AG04450 (cell line): ENCODE results near the gene DNAH12. TPM values are rescaled to one million over a fixed set of nuclear protein-coding genes. Genes with fewer than 3 reads are reported as not detected.

Experiments used
- CTCF ChIA-PET: fragments of 300-600, 350-600 bp; formaldehyde crosslinking; extraction: SDS; loops from one replicate; lab custom pipeline; 2022; ENCODE audit warnings: antibody characterized with exemption, inconsistent platforms; lab: Charles Lee
- POLR2A ChIA-PET: fragments of 350-600 bp; formaldehyde crosslinking; extraction: SDS; loops from one replicate; lab custom pipeline; 2021; ENCODE audit warnings: antibody characterized with exemption, inconsistent platforms; lab: Yijun Ruan, JAX
- DNase-seq: peaks from one replicate; pipeline ENCODE4 v3.0.0-alpha.2; 2011; ENCODE audit warnings: low read depth, low spot score
- H3K27ac ChIP-seq: one replicate; pipeline ENCODE4 v1.5.1; 2012; ENCODE audit warnings: low read depth, low read length, control low read depth
- H3K27me3 ChIP-seq: one replicate; pipeline ENCODE4 v1.6.0; 2012; ENCODE audit warnings: low read length; ENCODE audit not compliant: control insufficient read depth, insufficient read depth
- H3K4me3 ChIP-seq: 2 replicates; pipeline ENCODE4 v1.5.1; 2011; ENCODE audit warnings: mild to moderate bottlenecking, low read depth, low read length, control low read depth
- H3K9me3 ChIP-seq: 2 replicates; pipeline ENCODE4 v1.5.1; 2012; ENCODE audit warnings: low read length; ENCODE audit not compliant: control insufficient read depth, insufficient read depth
- polyA plus RNA-seq: library from polyadenylated mRNA; depleted of rRNA; stranded (reverse); fragments of >200 nt; gene quantifications from 2 replicates; pipeline ENCODE4 v1.2.3, GENCODE V29; 2011
- TF ChIP-seq, protein P1 (sequence below): IDR thresholded peaks from 2 replicates; pipeline ENCODE4 v1.5.1; 2011; ENCODE audit warnings: low read depth, low read length, control low read depth, inconsistent platforms

Gene DNAH12
- polyA plus RNA-seq, 1 experiment: not detected

DNA sequence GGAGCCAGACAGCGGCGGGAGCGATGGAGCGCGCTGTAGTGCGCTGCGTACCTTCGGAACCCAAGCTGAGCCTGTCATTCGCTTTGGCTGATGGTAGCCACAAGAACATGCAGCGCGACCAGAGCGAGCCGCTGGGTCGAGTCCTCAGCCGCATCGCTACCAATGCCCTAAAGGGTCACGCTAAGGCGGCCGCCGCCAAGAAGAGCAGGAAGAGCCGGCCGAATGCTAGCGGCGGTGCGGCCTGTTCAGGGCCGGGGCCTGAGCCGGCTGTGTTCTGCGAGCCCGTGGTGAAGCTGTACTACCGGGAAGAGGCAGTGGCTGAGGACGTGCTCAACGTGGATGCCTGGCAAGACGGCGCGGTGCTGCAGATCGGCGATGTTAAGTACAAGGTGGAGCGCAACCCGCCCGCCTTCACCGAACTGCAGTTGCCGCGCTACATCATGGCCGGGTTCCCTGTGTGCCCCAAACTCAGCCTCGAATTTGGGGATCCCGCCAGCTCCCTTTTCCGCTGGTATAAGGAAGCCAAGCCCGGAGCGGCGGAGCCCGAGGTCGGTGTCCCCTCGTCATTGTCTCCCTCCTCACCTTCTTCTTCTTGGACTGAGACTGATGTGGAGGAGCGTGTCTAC, 12.4 kb upstream of the DNAH12 start:
- no peaks in the 10 kb centered on the region; the same call in 1 of the 2 replicates for H3K9me3 ChIP-seq
- TF ChIP-seq, protein P1, sequence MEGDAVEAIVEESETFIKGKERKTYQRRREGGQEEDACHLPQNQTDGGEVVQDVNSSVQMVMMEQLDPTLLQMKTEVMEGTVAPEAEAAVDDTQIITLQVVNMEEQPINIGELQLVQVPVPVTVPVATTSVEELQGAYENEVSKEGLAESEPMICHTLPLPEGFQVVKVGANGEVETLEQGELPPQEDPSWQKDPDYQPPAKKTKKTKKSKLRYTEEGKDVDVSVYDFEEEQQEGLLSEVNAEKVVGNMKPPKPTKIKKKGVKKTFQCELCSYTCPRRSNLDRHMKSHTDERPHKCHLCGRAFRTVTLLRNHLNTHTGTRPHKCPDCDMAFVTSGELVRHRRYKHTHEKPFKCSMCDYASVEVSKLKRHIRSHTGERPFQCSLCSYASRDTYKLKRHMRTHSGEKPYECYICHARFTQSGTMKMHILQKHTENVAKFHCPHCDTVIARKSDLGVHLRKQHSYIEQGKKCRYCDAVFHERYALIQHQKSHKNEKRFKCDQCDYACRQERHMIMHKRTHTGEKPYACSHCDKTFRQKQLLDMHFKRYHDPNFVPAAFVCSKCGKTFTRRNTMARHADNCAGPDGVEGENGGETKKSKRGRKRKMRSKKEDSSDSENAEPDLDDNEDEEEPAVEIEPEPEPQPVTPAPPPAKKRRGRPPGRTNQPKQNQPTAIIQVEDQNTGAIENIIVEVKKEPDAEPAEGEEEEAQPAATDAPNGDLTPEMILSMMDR: no peak
- CTCF ChIA-PET: interaction anchor here (1.1 to 2.1 kb wide), 2 partner anchors 159 to 386 kb away, joined by 4 to 8 read pairs; no protein-coding TSS in a partner anchor
- peak overlapping the region; percentile 90 for H3K27ac ChIP-seq
- no peak for DNase-seq
- POLR2A ChIA-PET: interaction anchor here (0.8 to 2.4 kb wide), 6 partner anchors 11 to 199 kb away, joined by 3 to 10 read pairs (median 6); partner anchors contain the start of genes ARF4 and SLMAP
- H3K4me3 ChIP-seq: peak overlapping the region; percentile 93
- no peaks in the 10 kb centered on the region for H3K27me3 ChIP-seq

DNA sequence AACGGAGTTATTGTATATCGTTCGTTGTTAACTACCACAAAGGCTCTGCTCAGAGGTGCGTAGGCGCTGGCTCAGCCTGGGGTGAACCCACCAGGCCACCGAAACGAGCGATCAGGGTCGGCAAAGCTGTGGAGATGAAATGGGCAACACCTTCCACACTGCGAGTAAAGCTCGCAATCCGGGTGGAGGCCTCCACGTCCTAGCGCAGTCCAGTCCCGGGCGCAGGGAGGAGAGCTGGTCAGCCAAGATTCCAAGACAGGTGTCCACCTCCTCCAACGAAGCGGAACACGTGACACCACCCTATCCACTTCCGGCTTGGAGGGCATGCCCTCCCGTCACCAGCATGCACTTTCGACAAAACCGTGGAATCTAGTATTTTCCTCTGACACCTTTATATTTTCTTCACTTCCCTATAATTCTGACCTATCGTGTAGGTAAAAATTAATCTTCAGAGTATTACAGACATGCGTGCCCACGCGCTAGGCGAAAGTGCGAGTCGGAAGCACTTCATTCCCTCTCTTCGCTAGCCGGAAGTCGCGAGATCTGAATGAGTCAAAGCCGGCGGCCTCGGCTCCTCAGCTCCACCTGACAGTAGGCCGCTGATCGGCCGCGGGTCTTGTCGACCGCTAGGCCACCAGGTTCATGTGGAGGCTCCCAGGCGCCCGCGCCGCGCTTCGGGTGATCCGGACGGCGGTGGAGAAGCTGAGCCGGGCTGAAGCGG, 11.8 kb upstream of the DNAH12 start, which contains the start of gene PDE12:
PDE12 (plus strand) TSS at position 537 of the 721 bp plus-strand sequence; CDS start at position 643, 106 bp downstream.
- TF ChIP-seq, protein P1: no peak; the same call in 1 of the 2 replicates
- peak; percentile 64 for DNase-seq
- no peaks in the 10 kb centered on the region; the same call in 1 of the 2 replicates for H3K9me3 ChIP-seq
- H3K27me3 ChIP-seq: no peaks in the 10 kb centered on the region
- H3K4me3 ChIP-seq: peak within 1 kb of the TSS; percentile 93
- ChIA-PET POLR2A (interaction anchor here (0.5 to 2.4 kb wide), 7 partner anchors 10 to 359 kb away, joined by 3 to 10 read pairs (median 7); partner anchors contain the start of genes ARF4 and SLMAP), CTCF (interaction anchor here (1.1 to 2.1 kb wide), 2 partner anchors 158 to 385 kb away, joined by 4 to 8 read pairs; no protein-coding TSS in a partner anchor)
- H3K27ac ChIP-seq: peak within 1 kb of the TSS; percentile 90

DNA sequence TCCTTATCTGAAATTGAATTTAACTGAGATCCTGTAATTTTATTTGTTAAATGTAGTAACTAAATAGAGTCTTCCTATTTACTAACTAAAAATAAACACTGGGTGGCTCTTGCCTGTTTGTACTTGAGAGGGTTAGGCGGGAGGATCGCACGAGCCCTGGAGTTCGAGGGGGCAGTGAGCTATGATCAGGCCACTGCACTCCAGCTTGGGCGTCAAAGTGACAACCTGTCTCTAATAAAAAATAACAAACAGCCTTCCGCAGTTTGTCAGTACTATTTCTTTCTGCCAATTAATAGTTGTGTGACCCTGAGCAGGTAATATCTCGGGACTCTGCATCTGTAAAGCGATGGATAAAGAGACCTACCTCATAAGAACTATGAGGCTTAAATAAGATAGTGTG, 11.2 kb upstream of the DNAH12 start:
- CTCF ChIA-PET: interaction anchor here (1.1 kb wide), 1 partner anchor 385 kb away, joined by 4 read pairs; no protein-coding TSS in a partner anchor
- DNase-seq: no peak

DNA sequence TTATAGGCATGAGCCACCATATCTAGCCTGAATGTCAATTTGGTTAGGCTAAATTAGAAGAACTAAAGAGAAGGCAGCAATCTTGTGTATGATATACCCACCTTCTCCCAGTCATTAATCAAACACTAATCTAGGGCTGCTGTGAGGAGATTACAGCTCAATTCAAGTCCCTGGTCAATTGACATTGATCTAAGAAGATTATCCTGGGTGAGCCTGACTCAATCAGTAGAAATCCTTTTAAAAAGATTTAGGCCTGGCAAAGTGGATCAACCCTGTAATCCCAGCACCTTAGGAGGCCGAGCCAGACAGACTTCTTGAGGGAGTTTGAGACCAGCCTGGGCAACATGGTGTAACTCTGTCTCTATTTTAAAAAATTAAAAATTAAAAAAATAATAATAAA, 2.5 kb upstream of the DNAH12 start:
- H3K9me3 ChIP-seq: no peaks in the 10 kb centered on the region
- H3K27me3 ChIP-seq: no peaks in the 10 kb centered on the region
- ChIA-PET CTCF (no interaction called here), POLR2A (interaction anchor here (1.5 kb wide), 1 partner anchor 9 kb away, joined by 3 read pairs; the partner anchor contains the start of gene PDE12)
- no peak for DNase-seq
- no peak overlapping the region for H3K4me3 ChIP-seq
- H3K27ac ChIP-seq: no peak overlapping the region
- TF ChIP-seq, protein P1: no peak

More for the DNA sequence above, 11.2 kb upstream of the DNAH12 start:
- no peaks in the 10 kb centered on the region; the same call in 1 of the 2 replicates for H3K9me3 ChIP-seq
- TF ChIP-seq, protein P1: no peak
- peak overlapping the region; percentile 93 for H3K4me3 ChIP-seq
- POLR2A ChIA-PET: interaction anchor here (2.2 to 2.4 kb wide), 2 partner anchors 40 to 42 kb away, joined by 7 to 10 read pairs; partner anchors contain the start of gene ARF4
- peak overlapping the region; percentile 90 for H3K27ac ChIP-seq
- no peaks in the 10 kb centered on the region for H3K27me3 ChIP-seq
